IMR-90 (cell line): Measurements from ENCODE around the gene TMEM61.

ENCODE experiments used
- BHLHE40 ChIP-seq: fragments of 150-350 bp; IDR thresholded peaks from 2 replicates; pipeline ENCODE4 v1.6.1; 2016; ENCODE audit warnings: mild to moderate bottlenecking, low read depth, low read length
- MAZ ChIP-seq: IDR thresholded peaks from 2 replicates; pipeline ENCODE4 v1.6.1; 2012; ENCODE audit warnings: low read depth, mild to moderate bottlenecking, low read length, improper control_type of control experiment, moderate library complexity, borderline replicate concordance
- NFE2L2 ChIP-seq: fragments of 150-350 bp; IDR thresholded peaks from 2 replicates; pipeline ENCODE4 v1.6.1; 2016; ENCODE audit warnings: low read depth, mild to moderate bottlenecking, low read length
- POLR2A ChIP-seq: IDR thresholded peaks from 2 replicates; pipeline ENCODE4 v1.6.1; 2012; ENCODE audit warnings: mild to moderate bottlenecking, low read depth, low read length
- RCOR1 ChIP-seq: IDR thresholded peaks from 2 replicates; pipeline ENCODE4 v1.6.1; 2012; ENCODE audit warnings: mild to moderate bottlenecking, low read length, improper control_type of control experiment; ENCODE audit not compliant: insufficient replicate concordance
- SMC3 ChIP-seq: fragments of 150-350 bp; IDR thresholded peaks from 2 replicates; pipeline ENCODE4 v1.6.1; 2016; ENCODE audit warnings: low read depth, mild to moderate bottlenecking, antibody characterized with exemption, low read length, moderate library complexity
- TF ChIP-seq, protein P1 (sequence below): conservative IDR thresholded peaks from 2 replicates; pipeline ENCODE4 v1.5.1; 2012; ENCODE audit warnings: mild to moderate bottlenecking, low read depth, low read length, improper control_type of control experiment

DNA sequence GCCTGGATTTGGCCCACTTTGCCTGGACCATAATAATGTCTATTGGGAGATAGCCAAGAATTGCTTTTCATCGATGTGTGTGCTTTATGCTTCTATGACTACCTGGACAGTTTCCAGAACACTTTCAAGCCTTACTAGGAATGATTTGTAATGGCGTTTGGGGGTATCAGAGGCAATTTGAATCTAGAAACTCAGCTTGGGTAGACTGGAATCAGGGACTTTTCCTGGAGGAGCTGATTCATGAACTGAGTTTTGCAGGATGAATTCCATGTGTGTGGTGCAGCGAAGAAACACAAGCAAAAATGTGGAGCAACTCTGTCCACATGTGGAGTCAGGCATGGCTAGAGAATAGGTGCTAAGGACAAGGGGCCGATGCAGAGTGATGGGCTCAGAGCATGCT, 11.9 kb upstream of the TMEM61 start:
- TF ChIP-seq, protein P1, sequence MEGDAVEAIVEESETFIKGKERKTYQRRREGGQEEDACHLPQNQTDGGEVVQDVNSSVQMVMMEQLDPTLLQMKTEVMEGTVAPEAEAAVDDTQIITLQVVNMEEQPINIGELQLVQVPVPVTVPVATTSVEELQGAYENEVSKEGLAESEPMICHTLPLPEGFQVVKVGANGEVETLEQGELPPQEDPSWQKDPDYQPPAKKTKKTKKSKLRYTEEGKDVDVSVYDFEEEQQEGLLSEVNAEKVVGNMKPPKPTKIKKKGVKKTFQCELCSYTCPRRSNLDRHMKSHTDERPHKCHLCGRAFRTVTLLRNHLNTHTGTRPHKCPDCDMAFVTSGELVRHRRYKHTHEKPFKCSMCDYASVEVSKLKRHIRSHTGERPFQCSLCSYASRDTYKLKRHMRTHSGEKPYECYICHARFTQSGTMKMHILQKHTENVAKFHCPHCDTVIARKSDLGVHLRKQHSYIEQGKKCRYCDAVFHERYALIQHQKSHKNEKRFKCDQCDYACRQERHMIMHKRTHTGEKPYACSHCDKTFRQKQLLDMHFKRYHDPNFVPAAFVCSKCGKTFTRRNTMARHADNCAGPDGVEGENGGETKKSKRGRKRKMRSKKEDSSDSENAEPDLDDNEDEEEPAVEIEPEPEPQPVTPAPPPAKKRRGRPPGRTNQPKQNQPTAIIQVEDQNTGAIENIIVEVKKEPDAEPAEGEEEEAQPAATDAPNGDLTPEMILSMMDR = no peak
- TF ChIP-seq BHLHE40 (no peak), NFE2L2 (no peak), RCOR1 (no peak), POLR2A (no peak), MAZ (no peak), SMC3 (no peak)
